ENCODE data around the gene GATAD2B.
A peak's percentile ranks its signal among the peaks of the same experiment; 100 is the strongest.

Gene GATAD2B

GRCh38 chr1:153922972-153923925, at the start of gene GATAD2B:
Gene GATAD2B, minus strand, starts transcription at chr1:153922972. Its CDS starts 94,625 bp downstream, at chr1:153828347.
- peaks cover 31% of the 10 kb centered on the region for H3K4me1 ChIP-seq (ENCODE audit: control insufficient read depth, insufficient read depth, low read length)
- no peaks in the 10 kb centered on the region for H3K36me3 ChIP-seq (ENCODE audit: control insufficient read depth in 2 of 2, insufficient read depth in 2 of 2, low read length in 2 of 2)
- no peaks in the 10 kb centered on the region for H3K27me3 ChIP-seq (ENCODE audit: control insufficient read depth in 1 of 2, insufficient read depth in 2 of 2, low read length in 2 of 2)
- peak within 1 kb of the TSS; percentile 92 to 96 for H3K9ac ChIP-seq (ENCODE audit: low read length in 2 of 2)
- peak within 1 kb of the TSS; percentile 78 for H3K27ac ChIP-seq (ENCODE audit: low read length)
- H3K9me3 ChIP-seq (ENCODE audit: control insufficient read depth in 2 of 2, low read length in 2 of 2) = no peaks in the 10 kb centered on the region
- peak within 1 kb of the TSS; percentile 90 to 96 for H3K4me3 ChIP-seq (ENCODE audit: low read length in 2 of 2)

GRCh38 chr1:153970346-153970745, 47.6 kb upstream of the GATAD2B start:
- H3K27ac ChIP-seq (ENCODE audit: low read length) = no peak overlapping the region
- H3K27me3 ChIP-seq (ENCODE audit: control insufficient read depth in 1 of 2, insufficient read depth in 2 of 2, low read length in 2 of 2) = no peaks in the 10 kb centered on the region
- peaks cover 12 to 18% of the 10 kb centered on the region in 2 donors for H3K36me3 ChIP-seq (ENCODE audit: control insufficient read depth in 2 of 2, insufficient read depth in 2 of 2, low read length in 2 of 2)
- no peaks in the 10 kb centered on the region for H3K9me3 ChIP-seq (ENCODE audit: control insufficient read depth in 2 of 2, low read length in 2 of 2)
- H3K9ac ChIP-seq (ENCODE audit: low read length in 2 of 2) = no peak overlapping the region
- no peak overlapping the region for H3K4me3 ChIP-seq (ENCODE audit: low read length in 2 of 2)
- peaks cover 12% of the 10 kb centered on the region for H3K4me1 ChIP-seq (ENCODE audit: control insufficient read depth, insufficient read depth, low read length)

DNA sequence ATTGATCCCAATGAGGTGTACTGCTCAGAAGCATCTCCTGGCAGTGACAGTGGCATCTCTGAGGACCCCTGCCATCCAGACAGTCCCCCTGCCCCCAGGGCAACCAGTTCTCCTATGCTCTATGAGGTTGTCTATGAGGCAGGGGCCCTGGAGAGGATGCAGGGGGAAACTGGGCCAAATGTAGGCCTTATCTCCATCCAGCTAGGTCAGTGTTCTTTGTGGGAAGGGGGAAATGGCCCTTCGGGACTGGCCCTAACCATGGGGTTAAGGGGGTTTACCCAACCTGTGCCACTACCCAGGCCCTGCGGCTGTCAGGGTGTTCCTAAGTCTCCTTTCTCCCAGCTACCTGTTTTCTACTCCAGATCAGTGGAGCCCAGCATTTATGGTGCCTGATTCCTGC, 46.2 kb upstream of the GATAD2B start:
- Histone ChIP-seq H3K27ac (ENCODE audit: low read length) (no peak overlapping the region), H3K36me3 (ENCODE audit: control insufficient read depth in 2 of 2, insufficient read depth in 2 of 2, low read length in 2 of 2) (peaks cover 5 to 9% of the 10 kb centered on the region in 2 donors), H3K27me3 (ENCODE audit: control insufficient read depth in 1 of 2, insufficient read depth in 2 of 2, low read length in 2 of 2) (no peaks in the 10 kb centered on the region), H3K9ac (ENCODE audit: low read length in 2 of 2) (no peak overlapping the region), H3K9me3 (ENCODE audit: control insufficient read depth in 2 of 2, low read length in 2 of 2) (no peaks in the 10 kb centered on the region), H3K4me1 (ENCODE audit: control insufficient read depth, insufficient read depth, low read length) (peaks cover 17% of the 10 kb centered on the region), H3K4me3 (ENCODE audit: low read length in 2 of 2) (peak overlapping the region in 1 of 2 donors; percentile 83)

GRCh38 chr1:153968408-153968807, 45.6 kb upstream of the GATAD2B start:
- Histone ChIP-seq H3K9ac (ENCODE audit: low read length in 2 of 2) (peak overlapping the region in 1 of 2 donors; percentile 73), H3K27me3 (ENCODE audit: control insufficient read depth in 1 of 2, insufficient read depth in 2 of 2, low read length in 2 of 2) (no peaks in the 10 kb centered on the region), H3K27ac (ENCODE audit: low read length) (peak overlapping the region; percentile 86), H3K4me1 (ENCODE audit: control insufficient read depth, insufficient read depth, low read length) (peaks cover 18% of the 10 kb centered on the region), H3K36me3 (ENCODE audit: control insufficient read depth in 2 of 2, insufficient read depth in 2 of 2, low read length in 2 of 2) (peaks cover 0 to 3% of the 10 kb centered on the region in 2 donors), H3K9me3 (ENCODE audit: control insufficient read depth in 2 of 2, low read length in 2 of 2) (no peaks in the 10 kb centered on the region), H3K4me3 (ENCODE audit: low read length in 2 of 2) (peak overlapping the region; percentile 83 to 94)

DNA sequence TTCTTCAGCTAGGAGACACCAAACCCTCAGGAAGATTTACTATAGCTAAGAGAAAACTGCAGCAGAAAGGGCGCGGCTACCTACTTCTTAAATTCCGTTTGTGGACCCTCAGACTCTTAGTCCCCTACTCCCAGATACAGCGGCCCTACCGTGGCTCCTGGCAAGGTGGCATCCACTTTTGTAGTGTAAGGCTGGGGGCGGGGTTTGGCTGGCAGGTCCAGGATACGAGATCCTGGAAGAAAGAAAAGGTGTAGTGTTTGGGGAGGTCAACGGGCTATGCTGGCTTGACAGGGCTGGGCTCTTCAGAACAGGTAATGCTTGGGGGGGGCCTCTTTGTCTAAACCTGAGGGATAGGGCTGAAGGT, 45.2 kb upstream of the GATAD2B start:
- H3K36me3 ChIP-seq (ENCODE audit: control insufficient read depth in 2 of 2, insufficient read depth in 2 of 2, low read length in 2 of 2) = peaks cover 0 to under 1% of the 10 kb centered on the region in 2 donors
- peak overlapping the region; percentile 83 to 94 for H3K4me3 ChIP-seq (ENCODE audit: low read length in 2 of 2)
- H3K27ac ChIP-seq (ENCODE audit: low read length) = peak overlapping the region; percentile 86
- H3K27me3 ChIP-seq (ENCODE audit: control insufficient read depth in 1 of 2, insufficient read depth in 2 of 2, low read length in 2 of 2) = no peaks in the 10 kb centered on the region
- H3K4me1 ChIP-seq (ENCODE audit: control insufficient read depth, insufficient read depth, low read length) = peaks cover 19% of the 10 kb centered on the region
- peak overlapping the region; percentile 72 to 73 for H3K9ac ChIP-seq (ENCODE audit: low read length in 2 of 2)
- H3K9me3 ChIP-seq (ENCODE audit: control insufficient read depth in 2 of 2, low read length in 2 of 2) = no peaks in the 10 kb centered on the region

GRCh38 chr1:153967107-153967999, 44.6 kb upstream of the GATAD2B start, which contains the start of gene CREB3L4:
Gene CREB3L4, plus strand, starts transcription at chr1:153967902. Its CDS starts 624 bp downstream, at chr1:153968526.
- H3K27me3 ChIP-seq (ENCODE audit: control insufficient read depth in 1 of 2, insufficient read depth in 2 of 2, low read length in 2 of 2) = no peaks in the 10 kb centered on the region
- H3K9ac ChIP-seq (ENCODE audit: low read length in 2 of 2) = peak within 1 kb of the TSS; percentile 72 to 73
- H3K27ac ChIP-seq (ENCODE audit: low read length) = peak within 1 kb of the TSS; percentile 86
- H3K9me3 ChIP-seq (ENCODE audit: control insufficient read depth in 2 of 2, low read length in 2 of 2) = no peaks in the 10 kb centered on the region
- H3K36me3 ChIP-seq (ENCODE audit: control insufficient read depth in 2 of 2, insufficient read depth in 2 of 2, low read length in 2 of 2) = no peaks in the 10 kb centered on the region
- peaks cover 24% of the 10 kb centered on the region for H3K4me1 ChIP-seq (ENCODE audit: control insufficient read depth, insufficient read depth, low read length)
- H3K4me3 ChIP-seq (ENCODE audit: low read length in 2 of 2) = peak within 1 kb of the TSS; percentile 83 to 94

DNA sequence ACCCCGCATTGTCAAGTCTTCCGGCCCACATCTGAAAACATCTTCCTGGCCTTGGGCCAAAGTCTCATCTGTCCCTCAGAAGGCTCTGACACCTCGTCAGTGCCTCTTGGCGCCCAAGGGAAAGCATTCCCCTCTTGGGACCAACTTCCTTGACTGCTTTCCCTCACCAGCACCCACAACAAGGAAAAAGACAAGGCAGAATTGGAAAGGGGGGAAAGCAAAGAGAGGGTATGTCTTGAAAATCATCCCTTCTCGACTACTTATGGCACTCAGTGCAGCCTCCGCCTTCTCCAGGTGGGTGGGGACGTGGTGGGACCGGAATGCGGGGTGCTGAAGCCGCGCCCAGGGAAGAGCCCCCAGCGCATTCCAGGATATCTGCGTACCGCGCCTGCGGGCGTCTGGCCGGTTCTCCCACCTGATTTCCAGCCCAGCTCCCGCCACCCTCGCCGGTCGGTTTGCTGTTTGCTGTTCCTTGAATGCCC, 41.1 kb upstream of the GATAD2B start:
- Histone ChIP-seq H3K36me3 (ENCODE audit: control insufficient read depth in 2 of 2, insufficient read depth in 2 of 2, low read length in 2 of 2) (peaks cover 12 to 15% of the 10 kb centered on the region in 2 donors), H3K27me3 (ENCODE audit: control insufficient read depth in 1 of 2, insufficient read depth in 2 of 2, low read length in 2 of 2) (no peaks in the 10 kb centered on the region), H3K9ac (ENCODE audit: low read length in 2 of 2) (peak overlapping the region; percentile 90 to 93), H3K27ac (ENCODE audit: low read length) (peak overlapping the region; percentile 87), H3K4me3 (ENCODE audit: low read length in 2 of 2) (peak overlapping the region; percentile 88 to 93), H3K4me1 (ENCODE audit: control insufficient read depth, insufficient read depth, low read length) (peaks cover 47% of the 10 kb centered on the region), H3K9me3 (ENCODE audit: control insufficient read depth in 2 of 2, low read length in 2 of 2) (no peaks in the 10 kb centered on the region)

- H3K27ac ChIP-seq (ENCODE audit: low read length) = peak within 1 kb of the TSS; percentile 87
- H3K9me3 ChIP-seq (ENCODE audit: control insufficient read depth in 2 of 2, low read length in 2 of 2) = no peaks in the 10 kb centered on the region
- H3K4me3 ChIP-seq (ENCODE audit: low read length in 2 of 2) = peak within 1 kb of the TSS; percentile 88 to 93
- peak within 1 kb of the TSS; percentile 90 to 93 for H3K9ac ChIP-seq (ENCODE audit: low read length in 2 of 2)
- peaks cover 44% of the 10 kb centered on the region for H3K4me1 ChIP-seq (ENCODE audit: control insufficient read depth, insufficient read depth, low read length)
- peaks cover 12 to 15% of the 10 kb centered on the region in 2 donors for H3K36me3 ChIP-seq (ENCODE audit: control insufficient read depth in 2 of 2, insufficient read depth in 2 of 2, low read length in 2 of 2)
- no peaks in the 10 kb centered on the region for H3K27me3 ChIP-seq (ENCODE audit: control insufficient read depth in 1 of 2, insufficient read depth in 2 of 2, low read length in 2 of 2)
These were observed 40.5 kb upstream of the GATAD2B start, which contains the start of gene SLC39A1 for GRCh38 chr1:153963030-153963849. Gene SLC39A1, minus strand, starts transcription at chr1:153963537. Its CDS starts 822 bp downstream, at chr1:153962715.

DNA sequence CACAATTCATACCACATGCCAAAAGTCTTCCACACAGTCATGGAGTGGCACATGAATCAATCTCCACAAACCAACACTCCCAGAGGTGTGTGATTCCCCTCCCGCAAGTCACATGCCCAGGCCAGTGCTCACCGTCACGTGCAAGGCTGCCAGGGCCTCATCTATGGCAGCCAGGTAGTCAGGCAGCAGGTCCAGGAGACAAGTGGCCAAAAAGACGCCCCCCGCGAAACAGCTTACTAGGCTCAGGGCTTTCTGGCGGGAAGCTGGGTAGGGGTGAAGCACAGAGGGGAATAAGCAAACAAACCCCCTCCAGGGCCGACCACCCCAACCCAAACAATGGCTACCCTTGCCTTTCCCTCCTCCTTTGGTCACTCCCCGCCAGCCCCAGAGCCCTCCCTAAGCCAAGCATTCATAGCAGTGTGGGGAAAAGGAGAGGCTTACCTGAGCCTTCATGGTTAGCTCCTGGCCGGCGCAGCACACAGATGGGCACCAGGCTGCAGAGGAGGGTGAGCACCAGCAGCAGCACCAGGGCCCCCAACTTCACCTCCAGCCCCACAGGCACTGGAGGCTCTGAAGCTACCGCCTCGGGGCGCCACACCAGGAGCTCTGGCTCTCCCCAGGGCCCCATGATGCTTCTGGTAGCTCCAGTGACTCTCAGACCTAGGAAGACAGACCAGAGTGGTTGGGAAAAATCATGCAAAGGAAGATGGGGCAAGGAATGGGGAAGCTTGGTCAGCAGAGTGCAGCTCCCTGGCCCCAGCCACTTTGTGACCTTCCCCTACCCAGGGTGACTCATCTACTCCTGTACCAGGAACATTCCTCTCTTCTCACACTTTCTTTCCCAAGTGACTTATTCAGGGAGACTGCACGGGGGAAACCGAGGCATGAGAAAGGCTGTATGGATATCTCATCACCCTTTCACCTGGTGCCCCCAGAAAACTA, 39.6 kb upstream of the GATAD2B start:
- Histone ChIP-seq H3K27ac (ENCODE audit: low read length) (peak overlapping the region; percentile 87), H3K36me3 (ENCODE audit: control insufficient read depth in 2 of 2, insufficient read depth in 2 of 2, low read length in 2 of 2) (peaks cover 12 to 15% of the 10 kb centered on the region in 2 donors), H3K27me3 (ENCODE audit: control insufficient read depth in 1 of 2, insufficient read depth in 2 of 2, low read length in 2 of 2) (no peaks in the 10 kb centered on the region), H3K4me3 (ENCODE audit: low read length in 2 of 2) (peak overlapping the region; percentile 88 to 93), H3K9me3 (ENCODE audit: control insufficient read depth in 2 of 2, low read length in 2 of 2) (no peaks in the 10 kb centered on the region), H3K4me1 (ENCODE audit: control insufficient read depth, insufficient read depth, low read length) (peaks cover 44% of the 10 kb centered on the region), H3K9ac (ENCODE audit: low read length in 2 of 2) (peak overlapping the region; percentile 90 to 93)

Data from stomach smooth muscle (tissue), 2 donors.